Esophagus muscularis mucosa (tissue), 4 donors: ENCODE measurements around the gene GAS6. TPM values are rescaled to one million over a fixed set of nuclear protein-coding genes. Genes with fewer than 3 reads are reported as not detected.
"Not testable (repeated sequence)": the region's sequence is repeated elsewhere in the genome, so short reads cannot be mapped to it uniquely, and the experiment has no call there.

Source experiments
- DNase-seq: peaks from one replicate; pipeline ENCODE4 v3.0.0-alpha.2; 2017; ENCODE audit errors: extremely low spot score
- H3K27ac ChIP-seq, 4 donors: fragments of 200-600 bp; sonication (generic); replicated peaks in 1 of 4; 1 replicate in 3 of 4; 2 replicates in 1 of 4; pipeline ENCODE4 v1.5.1; 2016 to 2019; ENCODE audit warnings: mild to moderate bottlenecking in 1 of 4
- H3K27me3 ChIP-seq, 4 donors: fragments of 200-600 bp; sonication (generic); one replicate each; pipeline versions ENCODE4 v1.5.1 to v1.6.0; 2016 to 2019
- H3K36me3 ChIP-seq, 4 donors: fragments of 200-600 bp; sonication (generic); one replicate each; pipeline ENCODE4 v1.5.1; 2016 to 2019
- H3K4me1 ChIP-seq, 4 donors: fragments of 200-600 bp; sonication (generic); one replicate each; pipeline ENCODE4 v1.5.1; 2016 to 2019
- H3K4me3 ChIP-seq, 4 donors: fragments of 200-600 bp; sonication (generic); 1 replicate in 2 of 4; 2 replicates in 2 of 4; pipeline ENCODE4 v1.5.1; 2016 to 2019; ENCODE audit warnings: mild to moderate bottlenecking in 4 of 4, moderate library complexity in 1 of 4
- H3K9me3 ChIP-seq, 4 donors: fragments of 200-600 bp; sonication (generic); 1 replicate in 3 of 4; 2 replicates in 1 of 4; pipeline ENCODE4 v1.5.1; 2016 to 2019
- EP300 ChIP-seq: sonication (generic); formaldehyde crosslinking; IDR thresholded peaks from one replicate; pipeline ENCODE4 v1.6.1; 2017; ENCODE audit warnings: antibody characterized with exemption
- POLR2A ChIP-seq: fragments of 450-650 bp; IDR thresholded peaks from one replicate; pipeline ENCODE4 v1.6.1; 2017; ENCODE audit warnings: antibody characterized with exemption, moderate library complexity, mild to moderate bottlenecking, low read depth
- POLR2AphosphoS5 ChIP-seq, 2 donors: sonication (generic); formaldehyde crosslinking; IDR thresholded peaks; one replicate each; pipeline ENCODE4 v1.6.1; 2017; ENCODE audit warnings: antibody characterized with exemption in 2 of 2
- WGBS: methylation state at CpG from one replicate; pipeline ENCODE4 v1.1.5; 2018; 5-methylcytosine and 5-hydroxymethylcytosine counted together
- intact Hi-C: fragments of 100-400 bp; cut with DNase I; formaldehyde crosslinking; loops from one replicate; pipeline ENCODE4 v1.15.1; 2023
- total RNA-seq, 4 donors: library from RNA; depleted of rRNA; stranded (reverse); fragments of >200 nt; gene quantifications; one replicate each; pipeline versions ENCODE4 v1.1.0 to v1.2.1, GENCODE V29; 2016
- TF ChIP-seq, protein P1 (sequence below), 3 experiments: fragments of 200-600 bp in 2 of 3; fragments of 450-650 bp in 1 of 3; sonication (generic) in 2 of 3; IDR thresholded peaks; one replicate each; pipeline ENCODE4 v1.5.1; 2017 to 2019; ENCODE audit warnings: antibody characterized with exemption in 3 of 3, mild to moderate bottlenecking in 2 of 3, moderate library complexity in 1 of 3

The GAS6 gene
- total RNA-seq, 4 donors from 2014 or later, result 241 to 459 (median 346) TPM

DNA sequence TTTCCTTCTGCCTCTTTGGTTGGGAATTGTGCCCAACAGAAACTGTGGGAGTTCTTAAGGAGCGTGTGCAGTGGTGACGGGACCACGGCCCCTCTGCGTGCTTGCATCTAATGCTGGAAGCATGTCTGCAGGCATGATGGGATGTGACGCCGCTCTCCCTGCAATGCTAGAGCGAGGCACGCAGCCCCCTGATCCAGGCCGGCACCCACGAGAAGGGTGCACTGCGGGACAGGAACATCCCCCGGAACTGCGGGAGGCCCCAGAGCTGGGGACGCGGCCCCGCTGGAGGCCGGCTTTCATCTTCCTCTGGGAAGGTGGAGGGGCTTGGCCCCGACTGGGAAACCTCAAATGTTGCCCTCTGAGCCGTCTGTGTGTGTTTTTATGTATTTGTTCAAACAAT, 72.1 kb downstream of the GAS6 start:
- TF ChIP-seq POLR2A, result no peak
- TF ChIP-seq POLR2AphosphoS5 (IDR thresholded peaks at IDR 0.05), result no peak
- TF ChIP-seq, protein P1, sequence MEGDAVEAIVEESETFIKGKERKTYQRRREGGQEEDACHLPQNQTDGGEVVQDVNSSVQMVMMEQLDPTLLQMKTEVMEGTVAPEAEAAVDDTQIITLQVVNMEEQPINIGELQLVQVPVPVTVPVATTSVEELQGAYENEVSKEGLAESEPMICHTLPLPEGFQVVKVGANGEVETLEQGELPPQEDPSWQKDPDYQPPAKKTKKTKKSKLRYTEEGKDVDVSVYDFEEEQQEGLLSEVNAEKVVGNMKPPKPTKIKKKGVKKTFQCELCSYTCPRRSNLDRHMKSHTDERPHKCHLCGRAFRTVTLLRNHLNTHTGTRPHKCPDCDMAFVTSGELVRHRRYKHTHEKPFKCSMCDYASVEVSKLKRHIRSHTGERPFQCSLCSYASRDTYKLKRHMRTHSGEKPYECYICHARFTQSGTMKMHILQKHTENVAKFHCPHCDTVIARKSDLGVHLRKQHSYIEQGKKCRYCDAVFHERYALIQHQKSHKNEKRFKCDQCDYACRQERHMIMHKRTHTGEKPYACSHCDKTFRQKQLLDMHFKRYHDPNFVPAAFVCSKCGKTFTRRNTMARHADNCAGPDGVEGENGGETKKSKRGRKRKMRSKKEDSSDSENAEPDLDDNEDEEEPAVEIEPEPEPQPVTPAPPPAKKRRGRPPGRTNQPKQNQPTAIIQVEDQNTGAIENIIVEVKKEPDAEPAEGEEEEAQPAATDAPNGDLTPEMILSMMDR (IDR thresholded peaks at IDR 0.05), result no peak
- no peak for TF ChIP-seq EP300
- peaks cover 0 to 6% (median 0%) of the 10 kb centered on the region in 4 donors for H3K4me1 ChIP-seq
- H3K27ac ChIP-seq, result no peak overlapping the region
- no peaks in the 10 kb centered on the region for H3K9me3 ChIP-seq
- H3K36me3 ChIP-seq, result peaks cover 0 to 23% (median 3%) of the 10 kb centered on the region in 4 donors
- no peak for DNase-seq
- no peak overlapping the region for H3K4me3 ChIP-seq
- H3K27me3 ChIP-seq, result no peaks in the 10 kb centered on the region
- intact Hi-C loops, result no loop called here
- 71% methylated on average over 16 of the region's 19 CpGs for WGBS

DNA sequence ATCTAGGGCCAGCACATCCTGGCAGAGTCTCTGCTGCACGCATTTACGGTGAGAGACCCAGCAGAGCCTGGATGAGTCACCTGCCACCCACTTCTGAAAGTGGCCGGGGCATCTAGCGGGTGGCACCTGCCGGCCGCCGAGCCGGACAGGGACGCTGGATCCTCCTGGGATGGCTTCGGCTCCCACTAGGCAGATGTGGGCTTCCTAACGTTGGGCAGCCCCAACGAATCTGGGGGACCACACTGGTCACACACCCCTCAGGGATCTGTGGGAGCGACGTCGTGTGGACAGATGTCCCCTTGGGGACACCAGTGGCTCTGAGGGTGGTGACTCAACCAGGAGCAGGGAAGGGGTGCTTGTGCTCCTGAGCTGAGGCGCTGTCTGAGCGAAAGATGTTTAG, 72.7 kb downstream of the GAS6 start:
- Histone ChIP-seq H3K27ac (no peak overlapping the region), H3K4me3 (no peak overlapping the region), H3K4me1 (peaks cover 0 to 6% (median 0%) of the 10 kb centered on the region in 4 donors), H3K36me3 (peaks cover 0 to 17% (median under 1%) of the 10 kb centered on the region in 4 donors), H3K9me3 (no peaks in the 10 kb centered on the region), H3K27me3 (no peaks in the 10 kb centered on the region)
- intact Hi-C loops, result no loop called here
- 88% methylated on average over 10 of the region's 17 CpGs for WGBS
- no peak for TF ChIP-seq POLR2AphosphoS5 (IDR thresholded peaks at IDR 0.05)
- TF ChIP-seq EP300, result no peak
- TF ChIP-seq POLR2A, result no peak
- TF ChIP-seq, protein P1 (IDR thresholded peaks at IDR 0.05), result no peak
- no peak for DNase-seq

DNA sequence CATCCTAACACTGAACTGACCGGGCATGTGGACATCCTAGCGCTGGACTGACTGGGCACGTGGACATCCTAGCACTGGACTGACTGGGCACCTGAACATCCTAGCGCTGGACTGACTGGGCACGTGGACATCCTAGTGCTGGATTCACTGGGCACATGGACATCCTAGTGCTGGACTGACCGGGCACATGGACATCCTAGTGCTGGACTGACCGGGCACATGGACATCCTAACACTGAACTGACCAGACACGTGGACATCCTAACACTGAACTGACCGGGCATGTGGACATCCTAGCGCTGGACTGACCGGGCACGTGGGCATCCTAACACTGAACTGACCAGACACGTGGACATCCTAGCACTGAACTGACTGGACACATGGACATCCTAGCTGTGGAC, 73.9 kb downstream of the GAS6 start:
- WGBS, result 75% methylated on average over 4 of the region's 13 CpGs
- H3K9me3 ChIP-seq, result not testable (repeated sequence)

DNA sequence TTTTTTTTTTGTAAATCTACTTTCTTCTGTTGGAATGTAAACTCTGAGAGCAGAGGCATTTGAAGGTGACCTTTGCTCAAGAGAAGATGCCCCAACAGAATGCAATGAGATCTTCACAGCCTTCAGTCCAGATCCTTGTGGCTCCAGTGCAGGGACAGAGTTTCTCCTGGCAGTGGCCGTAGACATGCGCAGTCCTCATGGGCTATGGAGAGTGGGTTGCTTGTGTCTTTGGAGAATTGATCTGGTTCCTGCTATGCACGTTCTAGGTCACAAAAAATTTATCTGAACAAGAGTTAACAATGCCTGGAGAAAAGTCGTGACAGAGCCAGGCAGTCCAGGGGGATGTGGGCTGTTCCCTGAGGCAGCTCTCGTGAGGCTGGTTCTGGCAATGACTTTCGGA, 74.7 kb downstream of the GAS6 start:
- H3K9me3 ChIP-seq, result no peaks in the 10 kb centered on the region
- H3K4me3 ChIP-seq, result no peak overlapping the region
- no peak for DNase-seq
- no peak for TF ChIP-seq POLR2AphosphoS5 (IDR thresholded peaks at IDR 0.05)
- no peak for TF ChIP-seq EP300
- TF ChIP-seq, protein P1 (IDR thresholded peaks at IDR 0.05), result no peak
- no peak for TF ChIP-seq POLR2A
- peaks cover 0 to 13% (median 0%) of the 10 kb centered on the region in 4 donors for H3K36me3 ChIP-seq
- H3K27me3 ChIP-seq, result no peaks in the 10 kb centered on the region
- WGBS, result 88% methylated on average over 6 of the region's 6 CpGs
- intact Hi-C loops, result no loop called here
- H3K4me1 ChIP-seq, result peaks cover 0 to 6% (median 0%) of the 10 kb centered on the region in 4 donors
- no peak overlapping the region for H3K27ac ChIP-seq

More for the DNA sequence above, 73.9 kb downstream of the GAS6 start:
- H3K4me1 ChIP-seq, intact Hi-C loops, H3K4me3 ChIP-seq, H3K27me3 ChIP-seq, DNase-seq, H3K27ac ChIP-seq: not testable (repeated sequence)
- H3K36me3 ChIP-seq, result peaks cover 0 to 15% (median 0%) of the 10 kb centered on the region in 4 donors

DNA sequence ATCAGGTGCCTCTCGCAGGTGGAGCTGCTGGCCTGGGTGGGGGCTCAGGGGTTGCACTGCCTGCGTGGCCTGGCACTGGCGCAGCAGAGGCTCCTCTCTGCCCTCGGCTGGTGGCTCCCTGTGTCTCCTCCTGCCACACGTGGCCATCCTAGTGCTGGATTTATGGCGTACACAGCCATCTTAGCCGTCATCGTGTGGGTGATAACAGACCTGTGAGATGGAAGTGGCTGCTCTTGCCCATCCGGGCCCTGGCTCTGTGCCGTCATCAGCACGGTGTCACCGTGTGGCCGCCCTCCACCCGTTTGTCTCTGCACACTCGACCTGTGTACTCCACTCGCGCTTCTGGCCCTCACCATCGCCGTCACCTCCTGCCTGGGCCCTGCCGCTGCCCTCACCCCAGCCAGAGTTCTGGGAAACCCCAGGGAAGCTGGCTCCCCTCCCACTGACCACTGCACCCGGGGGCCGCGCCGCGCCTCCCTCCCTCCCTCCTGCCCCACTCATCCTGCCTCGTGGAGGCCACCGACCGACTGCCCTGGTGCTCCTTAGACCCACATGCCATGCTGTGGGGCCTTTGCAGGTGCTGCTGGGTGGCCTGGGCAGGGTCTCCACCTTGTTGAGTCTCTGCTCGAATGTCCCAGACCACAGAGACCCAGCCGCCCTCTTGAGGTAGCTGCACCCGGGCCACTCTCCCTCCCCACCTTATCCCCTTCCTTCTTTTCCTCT, 75.3 kb downstream of the GAS6 start:
- Histone ChIP-seq H3K4me1 (peaks cover 0 to 6% (median 0%) of the 10 kb centered on the region in 4 donors), H3K4me3 (no peak overlapping the region), H3K36me3 (peaks cover 0 to 9% (median 0%) of the 10 kb centered on the region in 4 donors), H3K27me3 (no peaks in the 10 kb centered on the region), H3K9me3 (no peaks in the 10 kb centered on the region), H3K27ac (no peak overlapping the region)
- 90% methylated on average over 29 of the region's 31 CpGs for WGBS
- intact Hi-C loops, result no loop called here
- TF ChIP-seq EP300 (no peak), POLR2A (no peak), POLR2AphosphoS5 (IDR thresholded peaks at IDR 0.05) (no peak)
- TF ChIP-seq, protein P1 (IDR thresholded peaks at IDR 0.05), result no peak
- DNase-seq, result no peak
